Activated CD8-positive, alpha-beta memory T cell treated with anti-CD3 and anti-CD28 coated beads, Interleukin-2, amount 10 ng/mL, durations not matched to agents 7 days and 5 days (primary cell): ENCODE results near the gene STK40. TPM values are rescaled to one million over a fixed set of nuclear protein-coding genes. Genes with fewer than 3 reads are reported as not detected.

Source experiments
- total RNA-seq, 2 experiments: library from RNA; stranded (reverse); gene quantifications; one replicate each; pipeline ENCODE4 v1.2.3, GENCODE V29; 2021

STK40 gene
- total RNA-seq, 2 experiments from 2014 or later = 67.0 to 73.2 TPM

Other genes starting within 250 kb of the STK40 start
- 10 to 100 TPM; 56.5 to 68.3 TPM for gene TRAPPC3, start 236.4 kb downstream of the STK40 start, total RNA-seq
- 100 to 1,000 TPM; 238 to 252 TPM for gene MAP7D1, start 229.8 kb downstream of the STK40 start, total RNA-seq
- gene THRAP3, start 161.5 kb downstream of the STK40 start, total RNA-seq = 100 to 1,000 TPM; 129 to 166 TPM
- 10 to 100 TPM in 1 of 2 experiments, 1 to 10 TPM in 1; 5.5 to 11.0 TPM for gene SH3D21, start 79.6 kb downstream of the STK40 start, total RNA-seq
- 10 to 100 TPM; 16.4 to 23.9 TPM for gene EVA1B, start 62.3 kb downstream of the STK40 start, total RNA-seq
- gene LSM10, start 12.0 kb upstream of the STK40 start, total RNA-seq = 10 to 100 TPM; 48.9 to 63.8 TPM
- gene OSCP1, start 64.5 kb upstream of the STK40 start, total RNA-seq = 1 to 10 TPM in 1 of 2 experiments, under 1 TPM in 1; 0.85 to 1.3 TPM
- gene MRPS15, start 78.5 kb upstream of the STK40 start, total RNA-seq = 100 to 1,000 TPM; 112 to 115 TPM
- not detected for gene CSF3R, start 97.0 kb upstream of the STK40 start, total RNA-seq